GM23248 (cell line): ENCODE results near the gene PYURF. TPM values are rescaled to one million over a fixed set of nuclear protein-coding genes. Genes with fewer than 3 reads are reported as not detected.
A peak's percentile ranks its signal among the peaks of the same experiment; 100 is the strongest.

ENCODE experiments used
- DNase-seq: peaks from one replicate; pipeline ENCODE4 v3.0.0-alpha.2; 2015
- H2AFZ ChIP-seq: fragments of 200-600 bp; sonication (generic); 2 replicates; pipeline ENCODE4 v1.6.1; 2016; ENCODE audit warnings: antibody characterized with exemption
- H3F3A ChIP-seq: fragments of 200-600 bp; sonication (generic); 2 replicates; pipeline ENCODE4 v1.6.1; 2016; ENCODE audit warnings: mild to moderate bottlenecking, antibody characterized with exemption, mixed run types; ENCODE audit not compliant: insufficient read depth
- H3K27ac ChIP-seq: fragments of 200-600 bp; sonication (generic); 2 replicates; pipeline ENCODE4 v1.5.1; 2016; ENCODE audit warnings: mild to moderate bottlenecking
- H3K27me3 ChIP-seq: fragments of 200-600 bp; sonication (generic); replicated peaks from 2 replicates; pipeline ENCODE4 v1.6.1; 2016; ENCODE audit warnings: mild to moderate bottlenecking; ENCODE audit not compliant: insufficient read depth
- H3K36me3 ChIP-seq: fragments of 200-600 bp; sonication (generic); 2 replicates; pipeline ENCODE4 v1.6.1; 2016; ENCODE audit warnings: low read depth, mild to moderate bottlenecking
- H3K4me1 ChIP-seq: fragments of 200-600 bp; sonication (generic); 2 replicates; pipeline ENCODE4 v1.6.1; 2016; ENCODE audit warnings: mild to moderate bottlenecking; ENCODE audit not compliant: insufficient read depth
- H3K4me2 ChIP-seq: fragments of 200-600 bp; sonication (generic); one replicate; pipeline ENCODE4 v1.6.1; 2016; ENCODE audit warnings: mild to moderate bottlenecking; ENCODE audit not compliant: unreplicated experiment
- H3K4me3 ChIP-seq: fragments of 200-600 bp; sonication (generic); 2 replicates; pipeline ENCODE4 v1.5.1; 2016; ENCODE audit warnings: mild to moderate bottlenecking
- H3K79me2 ChIP-seq: fragments of 200-600 bp; sonication (generic); 2 replicates; pipeline ENCODE4 v1.6.1; 2016; ENCODE audit warnings: mild to moderate bottlenecking; ENCODE audit not compliant: insufficient read depth
- H3K9ac ChIP-seq: fragments of 200-600 bp; sonication (generic); 2 replicates; pipeline ENCODE4 v1.6.1; 2016; ENCODE audit warnings: mild to moderate bottlenecking
- H3K9me2 ChIP-seq: fragments of 200-600 bp; sonication (generic); 2 replicates; pipeline ENCODE4 v1.6.1; 2016; ENCODE audit warnings: mixed run types, mild to moderate bottlenecking, moderate library complexity; ENCODE audit not compliant: insufficient read depth
- H3K9me3 ChIP-seq: fragments of 200-600 bp; sonication (generic); one replicate; pipeline ENCODE4 v1.6.1; 2017; ENCODE audit warnings: low read depth
- H4K20me1 ChIP-seq: fragments of 200-600 bp; sonication (generic); 2 replicates; pipeline ENCODE4 v1.6.0; 2016; ENCODE audit not compliant: insufficient read depth
- EZH2 ChIP-seq: fragments of 200-600 bp; sonication (generic); IDR thresholded peaks from 2 replicates; pipeline ENCODE4 v1.6.1; 2018; ENCODE audit warnings: antibody characterized with exemption, mild to moderate bottlenecking; ENCODE audit not compliant: insufficient read depth, poor library complexity, severe bottlenecking
- EZH2phosphoT487 ChIP-seq: fragments of 200-600 bp; sonication (generic); IDR thresholded peaks from 2 replicates; pipeline ENCODE4 v1.6.1; 2018; ENCODE audit warnings: antibody characterized with exemption, moderate library complexity, mild to moderate bottlenecking, low read depth; ENCODE audit not compliant: insufficient read depth
- WGBS, 2 experiments: methylation state at CpG; one replicate each; pipeline ENCODE4 v1.1.6; 2015 to 2017; ENCODE audit warnings: low lambda C conversion rate in 2 of 2, low coverage in 1 of 2; ENCODE audit errors: missing lambda C conversion rate in 2 of 2; 5-methylcytosine and 5-hydroxymethylcytosine counted together
- in situ Hi-C: fragments of 300-500 bp; cut with MboI; formaldehyde crosslinking; loops from 2 replicates; pipeline ENCODE4 v1.15.0; 2020
- polyA plus RNA-seq: library from polyadenylated mRNA; unstranded; fragments of >200 nt; fragmentation: Nextera tagmentation; extraction: Ambion mirVana; gene quantifications from 2 replicates; pipeline ENCODE4 v1.2.1, GENCODE V29; 2016
- total RNA-seq: library from RNA; depleted of rRNA; stranded (reverse); fragments of >200 nt; shearing (Covaris generic); gene quantifications from 2 replicates; pipeline ENCODE4 v1.2.3, GENCODE V29; 2014

Gene PYURF
- total and polyA plus RNA-seq, 2 experiments from 2014 or later, result 93.8 to 178 TPM

DNA sequence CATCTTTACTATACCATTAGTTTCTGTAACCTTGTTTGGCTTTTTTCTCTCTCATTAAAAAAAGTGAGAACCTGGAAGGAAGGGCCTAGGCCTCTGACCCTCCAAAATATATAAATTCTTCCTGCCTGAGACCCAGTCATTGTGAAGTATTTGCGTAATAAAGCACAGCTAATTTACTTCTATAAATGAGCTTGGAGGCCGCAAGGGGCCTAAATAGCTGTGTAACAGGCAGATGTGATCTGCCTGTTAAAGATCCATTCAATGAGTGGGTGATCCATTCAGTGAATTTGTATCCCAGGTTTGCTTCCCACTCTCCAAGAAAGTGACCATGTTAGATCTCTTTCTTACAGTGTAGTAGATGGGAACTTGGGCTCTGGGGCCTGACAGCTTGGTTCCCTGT, 595 bp upstream of the PYURF start:
- H3K9me3 ChIP-seq, result no peaks in the 10 kb centered on the region
- peak overlapping the region; percentile 86 for H3K4me3 ChIP-seq
- H3K9ac ChIP-seq, result peak overlapping the region; percentile 98
- H3K27me3 ChIP-seq, result no peaks in the 10 kb centered on the region
- 0 out of 2 replicates have a peak, but pooled peaks cover 3% of the 10 kb centered on the region for H4K20me1 ChIP-seq
- in situ Hi-C loops, result loop anchor here (25.0 kb wide), 1 partner anchor 487 kb away; no protein-coding TSS in a partner anchor
- H3K4me1 ChIP-seq, result peaks cover 29% of the 10 kb centered on the region
- peak overlapping the region; percentile 97 for H3K27ac ChIP-seq
- peaks cover 87% of the 10 kb centered on the region for H3K79me2 ChIP-seq
- peak overlapping the region; percentile 99 for H3K4me2 ChIP-seq
- DNase-seq, result peak; percentile 49
- 44 to 53% methylated on average over 2 of the region's 2 CpGs for WGBS, 2 experiments
- peaks cover 15% of the 10 kb centered on the region; the same call in 1 of the 2 replicates for H3K36me3 ChIP-seq
- peaks cover 35% of the 10 kb centered on the region for H3F3A ChIP-seq
- TF ChIP-seq EZH2, result no peak
- no peak for TF ChIP-seq EZH2phosphoT487
- no peaks in the 10 kb centered on the region for H3K9me2 ChIP-seq
- H2AFZ ChIP-seq, result peak overlapping the region; percentile 90

GRCh38 chr4:88522702-88523324, 763 bp downstream of the PYURF start:
- DNase-seq, result peak; percentile 75
- TF ChIP-seq EZH2phosphoT487 (no peak), EZH2 (no peak)
- Histone ChIP-seq H2AFZ (peak overlapping the region; percentile 90), H3K9me3 (no peaks in the 10 kb centered on the region), H3K9me2 (no peaks in the 10 kb centered on the region), H3K4me3 (peak overlapping the region; percentile 86), H3K79me2 (peaks cover 73% of the 10 kb centered on the region), H3K27ac (peak overlapping the region; percentile 97), H4K20me1 (0 out of 2 replicates have a peak, but pooled peaks cover 3% of the 10 kb centered on the region), H3K4me2 (peak overlapping the region; percentile 99), H3K4me1 (peaks cover 29% of the 10 kb centered on the region), H3F3A (peaks cover 38% of the 10 kb centered on the region), H3K36me3 (peaks cover 15% of the 10 kb centered on the region; the same call in 1 of the 2 replicates), H3K27me3 (no peaks in the 10 kb centered on the region), H3K9ac (peak overlapping the region; percentile 98)
- in situ Hi-C loops, result loop anchor here (25.0 kb wide), 1 partner anchor 486 kb away; no protein-coding TSS in a partner anchor
- WGBS, 2 experiments, result 1 to 3% methylated on average over 27 to 28 of the region's 28 CpGs

GRCh38 chr4:88518911-88519310, 4.7 kb downstream of the PYURF start:
- Histone ChIP-seq H3K9me3 (no peaks in the 10 kb centered on the region), H3K79me2 (peaks cover 39% of the 10 kb centered on the region), H4K20me1 (0 out of 2 replicates have a peak, but pooled peaks cover 3% of the 10 kb centered on the region), H3K4me1 (peaks cover 9% of the 10 kb centered on the region), H3K9ac (no peak overlapping the region), H3K27ac (no peak overlapping the region), H2AFZ (no peak overlapping the region), H3K4me2 (no peak overlapping the region), H3K9me2 (no peaks in the 10 kb centered on the region), H3K27me3 (no peaks in the 10 kb centered on the region), H3K4me3 (no peak overlapping the region), H3F3A (peaks cover 29% of the 10 kb centered on the region), H3K36me3 (peaks cover 15% of the 10 kb centered on the region; the same call in 1 of the 2 replicates)
- DNase-seq, result no peak
- 93 to 96% methylated on average over 6 of the region's 6 CpGs for WGBS, 2 experiments
- in situ Hi-C loops, result loop anchor here (25.0 kb wide), 1 partner anchor 482 kb away; no protein-coding TSS in a partner anchor
- TF ChIP-seq EZH2phosphoT487 (no peak), EZH2 (no peak)

DNA sequence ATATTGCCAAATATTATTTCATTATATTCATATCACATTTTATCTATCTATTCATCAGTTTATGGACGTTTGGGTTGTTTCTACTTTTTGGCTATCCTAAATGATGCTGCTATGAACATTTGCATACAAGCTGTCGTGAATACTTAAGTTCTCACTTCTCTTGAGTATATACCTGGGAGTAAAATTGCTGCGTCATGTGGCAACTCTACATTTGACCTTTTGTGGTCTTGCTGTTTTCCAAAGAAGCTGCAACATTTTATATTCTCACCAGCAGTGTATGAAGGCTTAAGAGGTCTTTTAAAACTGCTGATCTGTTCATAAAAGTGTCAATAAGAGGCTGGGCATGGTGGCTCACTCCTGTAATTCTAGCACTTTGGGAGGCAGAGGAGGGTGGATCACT, 5.8 kb downstream of the PYURF start:
- no peaks in the 10 kb centered on the region for H3K9me3 ChIP-seq
- H2AFZ ChIP-seq, result no peak overlapping the region
- DNase-seq, result no peak
- H3K79me2 ChIP-seq, result peaks cover 30% of the 10 kb centered on the region
- no peak overlapping the region for H3K27ac ChIP-seq
- no peaks in the 10 kb centered on the region for H3K9me2 ChIP-seq
- no peak for TF ChIP-seq EZH2
- no peak for TF ChIP-seq EZH2phosphoT487
- H3K36me3 ChIP-seq, result peaks cover 15% of the 10 kb centered on the region; the same call in 1 of the 2 replicates
- H3K4me2 ChIP-seq, result no peak overlapping the region
- in situ Hi-C loops, result loop anchor here (25.0 kb wide), 1 partner anchor 481 kb away; no protein-coding TSS in a partner anchor
- peaks cover 29% of the 10 kb centered on the region for H3F3A ChIP-seq
- 0 out of 2 replicates have a peak, but pooled peaks cover 3% of the 10 kb centered on the region for H4K20me1 ChIP-seq
- H3K4me1 ChIP-seq, result peaks cover 9% of the 10 kb centered on the region
- H3K4me3 ChIP-seq, result no peak overlapping the region
- no peak overlapping the region for H3K9ac ChIP-seq
- WGBS, 2 experiments, result 81% methylated on average over 3 of the region's 3 CpGs
- H3K27me3 ChIP-seq, result no peaks in the 10 kb centered on the region
